ENCODE measurements around the gene BUB1B. TPM values are rescaled to one million over a fixed set of nuclear protein-coding genes. Genes with fewer than 3 reads are reported as not detected.

BUB1B gene
- polyA plus RNA-seq (3.3 to 19.7 TPM (median 9.3 TPM) in 3 replicates), polyA minus RNA-seq (1.7 to 11.2 TPM (median 9.2 TPM) in 3 replicates)
- polyA plus RNA-seq (2011; ENCODE audit: low read depth) = 1.1 TPM
- 2.3 and 4.5 TPM in 2 replicates for polyA plus RNA-seq (2011; cell fraction: cytosol; rRNA removed)
- polyA plus RNA-seq (2011; cell fraction: nucleus; rRNA removed) = 9.9 and 10.8 TPM in 2 replicates
- polyA plus RNA-seq (2012; ENCODE audit: low replicate concordance) = 0.27 and 8.8 TPM in 2 replicates
- 8.4 TPM for polyA minus RNA-seq (2011; cell fraction: cytosol; rRNA and poly(A)+ RNA removed)
- 2.7 and 6.0 TPM in 2 replicates for polyA minus RNA-seq (2011; cell fraction: nucleus; rRNA and poly(A)+ RNA removed)

- Histone ChIP-seq H3K4me1 (ENCODE audit: control insufficient read depth, extremely low read depth, insufficient read depth, low read length) (peaks cover 20% of the 10 kb centered on the region), H3K4me2 (ENCODE audit: control insufficient read depth, extremely low read depth, insufficient read depth, low read depth, low read length) (peak within 1 kb of the TSS; percentile 93), H3K9me1 (ENCODE audit: control insufficient read depth, extremely low read depth, insufficient read depth, low read length) (no peaks in the 10 kb centered on the region), H3K27me3 (ENCODE audit: control insufficient read depth, extremely low read depth, insufficient read depth, low read length) (no peaks in the 10 kb centered on the region), H3K9me3 (ENCODE audit: control insufficient read depth, low read depth, low read length) (no peaks in the 10 kb centered on the region), H3K79me2 (ENCODE audit: control insufficient read depth, insufficient read depth, low read length) (peaks cover 38% of the 10 kb centered on the region), H2AFZ (ENCODE audit: control insufficient read depth, low read length) (peak within 1 kb of the TSS; percentile 96), H3K9ac (ENCODE audit: control insufficient read depth, extremely low read depth, insufficient read depth, low read length) (peak within 1 kb of the TSS; percentile 77), H4K20me1 (ENCODE audit: control insufficient read depth, extremely low read depth, insufficient read depth, low read length) (no peaks in the 10 kb centered on the region), H3K27ac (ENCODE audit: control insufficient read depth, insufficient read depth, low read length) (peak within 1 kb of the TSS; percentile 70), H3K36me3 (ENCODE audit: control insufficient read depth in 2 of 2, extremely low read depth in 1 of 2, insufficient read depth in 2 of 2, low read length in 2 of 2) (peaks cover 0 to 6% of the 10 kb centered on the region in 2 experiments), H3K4me3 (ENCODE audit: control insufficient read depth in 2 of 3, extremely low read depth in 1 of 3, insufficient read depth in 2 of 3, low read depth in 1 of 3, low read length in 3 of 3) (peak within 1 kb of the TSS; percentile 77 to 90 (median 83))
- peak; percentile 60 for FAIRE-seq
- peak; percentile 66 for DNase-seq (ENCODE audit: low read depth, low spot score)
- dilution Hi-C loops (cut with MboI; ENCODE audit: extremely low pct_ligation_motif_present, low sequenced_read_pairs) = no loop called here
- no peak for TF ChIP-seq EZH2 (IDR thresholded peaks at IDR 0.05; ENCODE audit: low read length)
- TF ChIP-seq CTCF (optimal IDR thresholded peaks at IDR 0.05 in 1 of 3, IDR thresholded peaks at IDR 0.05 in 1 of 3, conservative IDR thresholded peaks at IDR 0.05 in 1 of 3; ENCODE audit: extremely low read depth in 1 of 3, insufficient read depth in 2 of 3, low read length in 3 of 3) = no peak
Observed at GRCh38 chr15:40160689-40161688, at the start of gene BUB1B. BUB1B (plus strand) TSS chr15:40161069; CDS start chr15:40161221, 152 bp downstream.

- no peak overlapping the region for H3K27ac ChIP-seq (ENCODE audit: control insufficient read depth, insufficient read depth, low read length)
- no peaks in the 10 kb centered on the region for H3K36me3 ChIP-seq (ENCODE audit: control insufficient read depth in 2 of 2, extremely low read depth in 1 of 2, insufficient read depth in 2 of 2, low read length in 2 of 2)
- no peak overlapping the region for H3K4me3 ChIP-seq (ENCODE audit: control insufficient read depth in 2 of 3, extremely low read depth in 1 of 3, insufficient read depth in 2 of 3, low read depth in 1 of 3, low read length in 3 of 3)
- no peak overlapping the region for H2AFZ ChIP-seq (ENCODE audit: control insufficient read depth, low read length)
- TF ChIP-seq EZH2 (IDR thresholded peaks at IDR 0.05; ENCODE audit: low read length) (no peak), CTCF (optimal IDR thresholded peaks at IDR 0.05 in 1 of 3, IDR thresholded peaks at IDR 0.05 in 1 of 3, conservative IDR thresholded peaks at IDR 0.05 in 1 of 3; ENCODE audit: extremely low read depth in 1 of 3, insufficient read depth in 2 of 3, low read length in 3 of 3) (no peak)
- dilution Hi-C loops (cut with MboI; ENCODE audit: extremely low pct_ligation_motif_present, low sequenced_read_pairs) = no loop called here
- H3K9me1 ChIP-seq (ENCODE audit: control insufficient read depth, extremely low read depth, insufficient read depth, low read length) = peaks cover 2% of the 10 kb centered on the region
- DNase-seq (ENCODE audit: low read depth, low spot score) (no peak), FAIRE-seq (no peak)
- H3K9me3 ChIP-seq (ENCODE audit: control insufficient read depth, low read depth, low read length) = no peaks in the 10 kb centered on the region
- no peak overlapping the region for H3K9ac ChIP-seq (ENCODE audit: control insufficient read depth, extremely low read depth, insufficient read depth, low read length)
- H4K20me1 ChIP-seq (ENCODE audit: control insufficient read depth, extremely low read depth, insufficient read depth, low read length) = peaks cover 3% of the 10 kb centered on the region
- H3K79me2 ChIP-seq (ENCODE audit: control insufficient read depth, insufficient read depth, low read length) = no peaks in the 10 kb centered on the region
- H3K4me1 ChIP-seq (ENCODE audit: control insufficient read depth, extremely low read depth, insufficient read depth, low read length) = peaks cover 18% of the 10 kb centered on the region
- no peak overlapping the region for H3K4me2 ChIP-seq (ENCODE audit: control insufficient read depth, extremely low read depth, insufficient read depth, low read depth, low read length)
- peaks cover 19% of the 10 kb centered on the region for H3K27me3 ChIP-seq (ENCODE audit: control insufficient read depth, extremely low read depth, insufficient read depth, low read length)
Observed at GRCh38 chr15:40111888-40112287, 49.0 kb upstream of the BUB1B start.

Measured in keratinocyte (primary cell).